ENCODE data around the gene TCEA2.
A peak's percentile ranks its signal among the peaks of the same experiment; 100 is the strongest.

TCEA2 gene

DNA sequence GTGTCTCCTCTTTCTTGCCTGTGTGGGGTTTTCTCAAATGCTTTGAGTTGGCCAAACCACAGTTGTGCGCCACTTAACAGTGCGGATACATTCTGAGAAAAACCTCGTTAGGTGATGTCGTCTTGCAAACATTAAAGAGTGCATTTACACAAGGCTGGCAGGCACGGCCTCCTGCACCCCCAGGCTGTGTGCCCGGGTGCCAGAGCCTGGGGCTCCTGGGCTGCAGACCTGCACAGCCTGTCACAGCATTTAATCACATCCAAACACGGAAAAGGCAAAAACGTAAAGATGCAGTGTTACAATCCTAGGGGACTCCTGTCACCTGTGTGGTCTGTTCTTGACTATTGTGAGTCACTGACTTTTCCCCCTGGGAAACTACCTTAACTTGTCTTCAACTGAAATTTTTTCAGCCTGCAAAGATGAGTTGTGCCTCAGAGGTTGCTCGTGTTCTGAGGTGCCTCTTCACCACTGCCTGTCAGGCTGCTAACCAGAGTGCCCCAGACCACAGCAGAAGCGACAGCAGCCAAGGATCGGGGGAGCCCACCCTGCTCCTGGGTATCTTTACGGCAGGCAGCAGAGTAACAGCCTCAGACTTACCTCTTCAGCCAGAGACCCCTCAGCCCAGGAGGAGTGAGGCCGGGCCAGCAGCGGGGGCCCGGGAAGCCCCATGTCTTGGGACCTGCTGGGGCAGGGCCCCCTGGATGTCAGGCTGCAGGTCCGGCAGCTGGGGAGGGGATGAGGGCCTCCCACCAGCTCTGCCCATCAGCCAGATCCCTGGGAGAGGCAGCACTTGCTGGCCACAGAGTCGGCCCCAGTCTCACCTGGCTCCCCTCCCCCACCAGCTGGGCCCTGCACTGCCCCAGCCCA, 27.7 kb upstream of the TCEA2 start:
- no peak for FAIRE-seq
- no peak for DNase-seq (ENCODE audit: extremely low spot score, insufficient read length, low read depth)

DNA sequence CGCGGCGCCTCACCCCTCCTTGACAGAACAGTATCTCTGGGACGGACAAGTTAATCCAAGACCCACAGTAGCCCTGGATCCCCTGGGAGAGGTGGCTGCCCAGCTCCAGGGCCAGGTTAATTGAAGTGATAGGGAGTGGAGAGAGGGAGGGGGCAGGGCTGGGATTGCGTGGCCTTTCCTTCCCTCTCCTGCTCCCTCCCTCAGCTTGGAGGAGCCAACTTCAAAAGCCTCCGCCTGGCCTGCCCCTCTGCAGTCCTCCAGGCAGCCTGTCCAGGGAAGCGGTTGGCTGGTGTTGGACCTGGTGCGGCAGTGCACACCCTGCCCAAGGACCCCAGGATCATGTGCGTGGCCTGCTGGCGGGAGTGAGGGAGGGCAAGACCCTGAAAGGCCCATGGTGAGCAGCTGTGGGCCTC, 27.1 kb upstream of the TCEA2 start, which contains the start of gene C20orf204:
C20orf204 (plus strand) TSS at position 250 of the 413 bp plus-strand sequence; CDS start at position 392, 142 bp downstream.
- FAIRE-seq (no peak), DNase-seq (ENCODE audit: extremely low spot score, insufficient read length, low read depth) (no peak)

DNA sequence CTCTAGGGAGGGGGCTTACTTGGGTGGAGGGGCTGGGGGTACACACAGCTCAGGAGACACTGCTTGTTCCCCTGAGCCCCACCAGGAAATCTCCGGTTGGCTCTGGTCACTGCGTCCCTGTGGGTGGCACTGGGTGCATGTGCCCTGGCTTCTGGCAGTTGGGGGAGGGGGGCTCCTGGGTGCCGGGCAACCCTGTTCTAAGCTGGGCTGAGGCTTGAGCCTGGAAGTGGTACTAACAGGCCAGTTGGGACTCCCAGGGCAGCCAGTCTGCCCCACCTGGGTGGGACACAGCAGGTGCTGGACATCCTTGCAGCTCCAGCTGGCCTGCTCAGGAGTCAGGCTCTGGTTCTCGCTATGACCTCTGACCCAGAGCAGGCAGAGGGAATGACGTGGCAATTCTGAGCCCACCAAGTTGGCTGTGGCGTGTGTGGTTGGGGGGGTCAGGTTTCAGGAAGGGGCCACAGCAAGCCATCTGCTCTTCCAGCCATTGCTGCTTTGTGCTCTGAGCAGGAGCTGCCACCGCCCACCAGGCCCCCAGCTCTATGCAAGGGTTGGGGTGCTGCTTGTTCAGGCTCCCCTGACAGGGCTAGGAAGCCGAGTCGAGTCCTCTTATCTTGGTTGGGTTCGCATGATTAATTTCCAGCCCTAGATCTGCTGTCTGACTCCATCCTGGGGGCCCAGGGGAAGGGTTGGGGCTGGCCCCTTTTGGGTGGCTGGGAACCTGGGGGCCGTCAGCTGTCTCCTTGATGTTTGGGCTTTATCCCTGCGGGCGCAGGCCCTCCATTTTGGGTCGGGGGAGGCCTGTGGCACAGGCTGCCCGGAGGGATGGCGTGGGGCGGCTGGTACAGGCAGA, 26.4 kb upstream of the TCEA2 start:
- DNase-seq (ENCODE audit: extremely low spot score, insufficient read length, low read depth): no peak
- no peak for FAIRE-seq

DNA sequence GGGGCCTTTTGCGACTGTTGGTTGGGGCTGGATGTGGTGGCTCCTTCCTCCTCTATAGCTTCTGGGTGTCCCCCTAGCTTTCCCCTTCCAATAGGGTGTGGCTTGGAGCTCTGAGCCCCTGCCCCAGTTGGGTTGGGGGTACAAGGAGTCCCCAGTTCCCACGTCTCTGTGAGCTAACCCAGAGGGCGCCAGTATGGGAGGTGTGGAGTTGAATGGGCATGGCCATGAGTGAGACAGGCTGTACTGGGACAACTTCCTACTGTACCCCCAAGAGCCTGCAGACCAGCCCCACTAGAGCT, 25.9 kb upstream of the TCEA2 start:
- no peak for FAIRE-seq
- DNase-seq (ENCODE audit: extremely low spot score, insufficient read length, low read depth): no peak

DNA sequence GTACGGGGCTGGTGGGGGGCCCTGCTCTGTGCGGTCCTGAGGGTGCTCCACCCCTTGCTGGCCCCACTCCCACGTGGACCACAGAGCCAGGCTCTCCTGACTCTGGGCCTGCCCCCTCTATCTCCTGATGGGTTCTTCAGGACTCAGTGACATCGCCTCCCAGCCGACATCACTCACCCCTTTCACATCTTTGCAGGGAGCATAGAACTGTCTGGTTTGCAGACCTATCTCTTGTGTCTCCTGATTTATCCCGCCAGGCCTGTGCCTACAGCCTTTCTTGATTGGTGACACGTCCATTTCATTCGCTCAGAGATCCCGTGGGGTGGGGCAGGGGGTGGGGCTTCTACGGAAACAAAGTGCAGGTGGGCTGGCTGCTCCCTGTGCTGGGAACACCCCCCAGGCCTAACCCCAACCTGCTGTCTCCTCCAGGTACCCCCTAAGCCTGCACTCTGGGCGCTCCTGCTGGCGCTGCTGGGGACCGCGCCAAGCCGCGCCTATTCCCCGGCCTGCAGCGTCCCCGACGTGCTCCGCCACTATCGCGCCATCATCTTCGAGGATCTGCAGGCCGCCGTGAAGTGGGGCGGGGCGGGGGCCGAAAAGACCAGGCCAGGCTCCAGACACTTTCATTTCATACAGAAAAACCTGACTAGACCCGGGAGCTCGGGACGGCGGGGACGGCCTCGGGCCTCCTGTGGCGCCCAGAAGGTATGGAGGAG, 25.3 kb upstream of the TCEA2 start:
- DNase-seq (ENCODE audit: extremely low spot score, insufficient read length, low read depth) (no peak), FAIRE-seq (no peak)

DNA sequence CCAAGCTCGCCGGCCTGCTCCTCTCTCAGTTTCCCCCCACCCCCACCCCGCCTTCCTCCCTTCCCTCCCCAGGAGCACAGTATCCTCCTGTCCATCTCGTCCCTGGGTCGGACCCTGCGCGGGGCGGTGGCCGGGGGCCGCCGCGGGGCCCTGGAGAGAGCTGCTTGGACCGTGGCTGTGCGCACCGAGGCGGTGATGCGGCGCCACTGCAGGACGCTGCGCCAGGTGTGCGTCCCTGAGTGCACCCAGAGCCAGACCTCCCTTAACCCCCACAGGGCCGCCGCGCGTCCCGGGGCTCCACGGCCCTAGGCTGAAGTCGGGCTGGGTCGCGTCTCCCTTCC, 24.8 kb upstream of the TCEA2 start:
- no peak for FAIRE-seq
- no peak for DNase-seq (ENCODE audit: extremely low spot score, insufficient read length, low read depth)

DNA sequence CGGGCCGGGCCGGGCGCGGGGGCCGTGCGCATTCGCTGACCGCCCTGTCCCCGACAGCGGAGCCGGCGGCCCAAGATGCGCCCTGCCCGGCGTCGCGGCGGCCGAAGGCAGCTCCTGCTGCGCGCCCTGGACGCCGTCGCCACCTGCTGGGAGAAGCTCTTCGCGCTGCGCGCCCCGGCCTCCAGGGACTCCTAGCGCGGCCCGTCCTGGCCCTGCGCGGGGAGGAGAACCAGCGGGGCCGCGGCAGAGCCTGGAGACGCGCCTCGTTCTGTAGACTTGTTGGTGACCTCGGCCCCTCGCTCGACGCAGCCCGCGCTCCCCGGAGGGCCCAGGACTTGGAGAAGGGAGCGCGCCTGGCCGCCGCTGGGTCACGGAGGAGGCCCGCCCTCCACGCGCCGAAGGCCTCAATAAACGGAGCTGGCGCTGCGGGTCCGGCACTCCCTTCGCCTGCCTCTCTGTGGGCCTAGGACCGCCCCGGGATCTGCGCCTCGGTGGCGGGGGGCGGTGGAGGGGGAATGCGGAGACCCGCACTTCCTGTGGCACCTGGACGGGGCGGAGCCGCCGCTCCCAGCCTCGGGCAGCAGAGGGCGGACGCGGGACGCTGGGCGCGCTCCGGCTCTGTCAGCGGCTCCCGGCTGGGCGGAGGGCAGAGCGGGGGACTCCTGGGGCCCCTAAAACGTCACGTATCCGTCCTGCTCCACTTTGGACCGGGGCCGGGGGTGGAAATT, 24.3 kb upstream of the TCEA2 start:
- no peak for FAIRE-seq
- DNase-seq (ENCODE audit: extremely low spot score, insufficient read length, low read depth): peak; percentile 81

DNA sequence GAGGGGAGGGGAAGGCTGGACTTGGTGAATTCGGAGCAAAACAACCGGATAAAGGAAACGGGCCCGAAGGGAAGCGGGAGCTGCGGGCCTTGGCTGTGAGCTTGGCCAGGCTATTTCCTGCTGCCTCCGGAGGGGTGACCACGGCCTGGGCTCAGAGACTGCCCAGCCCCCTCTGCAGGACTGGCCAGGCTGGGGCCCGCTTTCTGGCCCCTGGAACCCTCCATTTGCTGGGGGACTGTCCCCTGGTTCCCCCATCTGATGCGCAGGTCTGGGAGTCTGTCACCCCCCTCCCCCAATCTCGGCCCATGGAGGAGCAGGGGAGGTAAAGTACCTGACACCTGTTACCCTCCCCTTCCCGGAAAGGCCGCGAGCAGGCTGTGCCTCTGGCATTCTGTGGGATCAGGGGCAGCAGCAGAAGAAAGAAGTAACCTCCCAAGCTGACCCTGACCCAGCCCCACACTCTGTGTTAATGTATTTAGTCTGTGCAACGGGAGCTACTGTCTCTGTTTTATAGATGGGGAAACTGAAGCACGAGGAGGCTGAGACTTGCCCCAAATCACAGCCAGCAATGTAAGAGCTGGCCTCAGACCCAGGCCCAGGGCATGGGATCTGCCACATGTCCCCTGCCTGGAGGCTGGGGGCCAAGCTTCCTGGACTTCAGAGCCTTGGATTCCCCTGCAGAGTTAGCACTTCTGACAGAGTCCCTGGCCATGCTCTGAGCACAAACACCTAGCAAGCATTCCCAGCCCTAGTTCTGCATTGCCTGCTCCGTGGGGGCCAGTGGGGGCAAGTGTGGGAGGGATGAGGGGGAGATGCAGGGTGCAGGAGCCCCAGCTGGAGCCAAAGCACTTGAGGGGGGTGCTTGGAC, 23.5 kb upstream of the TCEA2 start:
- FAIRE-seq: no peak

DNA sequence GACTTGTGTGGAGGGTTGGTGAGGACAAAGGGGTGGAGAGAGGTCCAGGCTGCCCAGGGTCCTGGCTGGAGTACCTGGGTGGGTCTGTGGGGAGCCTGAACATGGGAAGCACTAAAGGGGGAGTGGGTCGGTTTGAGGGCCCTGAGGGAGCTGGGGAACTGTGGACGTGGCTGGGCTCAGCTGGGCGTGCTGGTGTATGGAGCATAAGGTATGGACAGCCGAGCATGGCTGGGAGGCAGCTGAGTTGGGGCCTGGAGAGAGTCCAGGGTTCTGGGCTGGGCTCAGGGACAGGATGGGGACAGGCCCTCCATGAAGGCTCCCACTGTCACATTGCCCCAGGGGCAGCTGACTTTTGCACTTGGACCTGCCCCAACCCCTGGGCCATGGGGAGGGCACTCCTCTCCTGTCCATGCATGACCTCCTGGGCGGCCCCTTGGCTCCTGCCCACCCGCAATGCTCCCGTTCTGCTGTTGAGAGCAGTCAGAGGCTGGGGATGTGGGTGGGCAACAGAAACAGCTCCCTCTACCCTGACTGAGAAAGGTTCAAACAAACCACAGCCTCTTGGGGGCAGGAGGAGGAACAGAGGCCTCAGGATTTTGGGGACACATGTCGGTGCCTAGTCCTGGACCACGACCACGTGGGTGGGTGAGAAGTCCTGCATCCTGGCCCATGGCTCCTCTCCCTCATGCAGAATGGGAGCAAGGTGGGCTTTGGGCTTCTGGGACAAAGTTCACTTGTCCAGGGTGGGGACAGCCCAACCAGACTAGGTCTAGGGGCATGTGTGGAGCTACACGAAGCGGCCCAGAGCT, 22.6 kb upstream of the TCEA2 start:
- no peak for FAIRE-seq
- DNase-seq (ENCODE audit: extremely low spot score, insufficient read length, low read depth): no peak

More for the DNA sequence above, 23.5 kb upstream of the TCEA2 start:
- DNase-seq (ENCODE audit: extremely low spot score, insufficient read length, low read depth): no peak

DNA sequence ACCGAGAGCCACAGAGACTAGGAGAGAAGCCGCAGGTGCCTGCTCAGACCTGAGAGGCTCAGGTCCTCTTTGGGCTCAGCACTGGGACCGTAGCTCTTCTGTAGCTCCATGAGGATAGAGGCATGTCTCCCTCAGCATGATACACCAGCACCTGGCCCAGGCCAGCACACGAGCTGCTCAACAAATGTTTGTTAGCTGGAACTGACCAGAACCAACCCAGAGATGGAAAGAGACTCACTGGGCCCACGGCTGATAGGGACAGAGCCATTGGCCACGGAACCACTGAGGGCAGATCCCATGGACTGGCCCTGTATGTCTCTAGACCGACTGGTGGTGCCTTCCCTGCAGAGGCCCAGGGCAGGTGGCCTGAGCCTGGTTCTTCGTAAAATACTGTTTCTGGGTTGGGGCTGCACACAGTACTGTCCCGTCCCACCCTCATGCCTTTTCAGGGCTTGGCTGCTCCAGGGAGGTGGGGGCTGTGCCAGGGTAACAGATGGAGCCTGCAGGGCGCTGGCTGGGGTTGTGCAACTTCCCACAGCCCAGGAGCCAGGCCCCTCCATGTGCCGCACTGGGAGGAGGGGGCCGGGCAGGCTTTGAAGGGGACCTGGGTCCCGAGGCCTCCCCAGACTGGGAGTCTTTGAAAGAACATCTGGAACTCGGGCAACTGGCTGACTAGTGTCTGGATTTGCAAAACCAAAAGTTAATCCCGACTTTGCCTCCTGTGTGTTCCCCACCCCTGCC, 21.8 kb upstream of the TCEA2 start:
- FAIRE-seq (no peak), DNase-seq (ENCODE audit: extremely low spot score, insufficient read length, low read depth) (no peak)

DNA sequence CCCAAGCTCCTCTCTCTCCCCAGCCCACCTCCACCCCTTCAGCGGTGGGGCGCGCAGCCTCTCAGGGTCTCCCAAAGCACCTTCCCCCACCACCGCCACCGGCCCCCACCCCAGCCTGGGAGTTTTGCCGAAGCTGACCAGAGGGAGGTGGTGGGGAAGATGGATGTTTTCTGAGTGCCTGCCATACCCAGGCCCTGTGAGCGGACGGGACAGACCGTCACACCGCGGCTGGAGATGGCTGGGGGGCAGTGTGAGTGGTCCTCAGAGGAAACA, 21.3 kb upstream of the TCEA2 start:
- no peak for DNase-seq (ENCODE audit: extremely low spot score, insufficient read length, low read depth)
- no peak for FAIRE-seq

DNA sequence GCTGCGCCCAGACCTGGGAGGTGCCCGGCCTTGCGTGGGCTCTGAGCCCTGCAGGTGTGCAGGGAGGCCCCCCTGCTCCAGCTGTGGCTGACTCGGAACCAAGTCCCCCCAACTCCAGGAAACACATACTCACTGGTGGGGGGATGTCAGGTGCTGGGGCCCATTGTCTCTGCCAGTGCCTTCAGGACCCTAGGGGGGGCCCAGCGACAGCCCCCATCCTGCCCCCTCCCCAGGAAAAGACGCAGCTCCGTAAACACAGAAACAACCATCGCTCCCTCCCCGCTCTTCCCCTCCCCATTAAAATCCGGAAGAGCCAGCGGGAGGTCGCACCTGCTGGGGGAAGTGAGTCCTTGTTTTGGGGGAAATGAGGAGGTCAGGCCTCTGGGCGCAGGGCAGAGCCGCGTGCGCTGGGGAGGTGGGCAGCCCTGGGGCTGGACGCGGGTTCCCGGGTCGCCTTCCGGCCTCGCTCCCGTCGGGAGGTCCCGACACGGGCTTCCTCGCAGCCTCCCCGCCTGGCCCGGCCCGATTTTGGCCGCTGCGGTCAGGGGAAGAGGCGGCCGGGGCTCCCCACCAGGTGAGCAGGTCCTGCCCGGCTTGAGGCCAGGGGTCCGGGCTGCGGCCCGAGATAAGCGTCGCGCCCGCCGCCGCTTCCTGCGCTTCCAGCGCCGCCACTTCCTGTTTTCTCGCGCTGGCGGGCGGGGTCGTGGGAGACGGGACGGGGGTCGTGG, 20.8 kb upstream of the TCEA2 start:
- FAIRE-seq: no peak
- no peak for DNase-seq (ENCODE audit: extremely low spot score, insufficient read length, low read depth)

DNA sequence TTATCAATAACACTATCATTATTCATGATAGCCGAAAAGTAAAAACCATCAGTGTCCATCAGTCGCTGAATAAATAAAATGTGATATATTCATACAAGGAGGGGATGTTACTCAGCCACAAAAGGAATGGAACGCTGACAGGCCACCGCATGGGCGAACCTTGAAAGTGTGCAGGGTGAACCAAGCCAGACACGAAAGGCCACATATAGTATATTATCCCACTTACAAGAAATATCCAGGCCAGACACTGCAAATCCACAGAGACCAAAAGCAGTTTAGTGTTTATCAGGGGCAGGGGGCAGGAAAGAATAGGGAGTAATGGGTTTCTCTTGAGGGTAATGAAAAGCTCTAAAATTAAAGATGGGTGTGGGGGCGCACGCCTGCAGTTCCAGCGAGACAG, 19.2 kb upstream of the TCEA2 start:
- FAIRE-seq: no peak

DNA sequence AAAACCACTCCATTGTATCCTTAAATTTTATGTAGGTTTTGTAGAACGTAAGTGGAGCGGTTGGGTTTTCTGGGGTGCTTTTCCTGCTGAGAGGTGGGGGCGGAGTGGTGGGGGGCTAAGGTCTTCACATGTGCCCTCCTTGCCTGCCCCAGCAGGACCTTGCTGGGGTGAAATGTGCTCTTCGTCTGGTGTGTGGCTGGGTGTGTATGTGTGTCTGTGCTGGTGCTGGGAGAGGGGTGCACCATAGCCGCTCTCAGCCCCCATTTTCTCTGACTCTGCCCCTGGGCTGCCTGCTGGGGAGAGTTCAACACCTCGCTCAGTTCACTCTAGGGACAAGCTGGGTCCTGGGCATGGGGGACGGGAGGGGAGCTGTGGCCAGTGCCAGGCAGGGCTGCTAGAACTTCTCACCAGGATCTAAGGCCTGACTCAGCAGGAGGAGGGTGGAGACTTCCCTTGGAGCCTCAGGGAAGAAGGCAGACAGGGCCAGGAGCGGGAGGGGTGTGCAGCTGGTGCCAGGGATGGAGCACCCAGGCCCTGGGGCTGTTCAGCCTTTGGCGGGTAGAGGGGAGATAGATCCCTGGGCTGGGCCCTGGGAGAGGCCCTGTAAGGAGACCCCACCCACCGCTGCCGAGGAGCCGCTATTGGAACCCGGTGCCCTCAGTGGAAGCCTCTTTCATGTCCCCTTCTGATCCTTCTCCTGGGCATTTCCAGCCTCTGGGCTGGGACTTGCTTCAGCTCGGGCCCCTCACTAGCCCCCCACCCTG, 18.3 kb upstream of the TCEA2 start:
- no peak for FAIRE-seq
- DNase-seq (ENCODE audit: extremely low spot score, insufficient read length, low read depth): no peak

More for the DNA sequence above, 19.2 kb upstream of the TCEA2 start:
- no peak for DNase-seq (ENCODE audit: extremely low spot score, insufficient read length, low read depth)

DNA sequence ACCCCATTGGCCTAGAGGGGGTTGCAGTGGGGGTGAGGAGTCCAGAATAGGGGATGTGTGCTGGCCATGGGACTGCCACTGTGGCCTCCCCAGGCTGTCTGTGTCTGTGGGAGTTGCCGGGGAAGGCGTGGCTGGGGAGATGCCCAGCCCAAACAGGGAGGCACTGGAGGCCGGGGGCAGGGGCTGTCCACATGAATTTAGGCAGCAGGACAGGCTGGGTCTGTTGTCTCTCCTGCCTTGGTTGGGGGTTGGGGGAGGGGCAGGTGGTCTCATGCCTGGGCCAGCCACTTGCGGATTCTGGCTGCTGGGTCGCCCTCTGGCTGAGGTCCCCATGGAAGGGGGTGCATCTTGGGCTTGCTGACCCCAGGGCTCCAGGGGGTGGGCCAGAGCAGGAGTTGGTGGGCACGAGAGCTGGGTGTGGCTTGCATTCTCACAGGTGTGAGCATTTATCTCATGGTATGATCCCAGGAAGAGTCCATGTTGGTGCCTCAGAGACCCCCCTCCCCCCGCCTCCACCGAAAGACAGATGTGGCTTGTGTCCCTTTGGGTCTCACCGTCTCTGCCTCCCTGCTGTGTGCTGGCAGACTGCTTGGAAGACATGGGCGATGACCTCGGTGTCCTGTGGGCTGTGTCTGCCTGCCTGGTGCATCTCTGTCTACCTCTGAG, 17.5 kb upstream of the TCEA2 start:
- FAIRE-seq: no peak
- no peak for DNase-seq (ENCODE audit: extremely low spot score, insufficient read length, low read depth)

DNA sequence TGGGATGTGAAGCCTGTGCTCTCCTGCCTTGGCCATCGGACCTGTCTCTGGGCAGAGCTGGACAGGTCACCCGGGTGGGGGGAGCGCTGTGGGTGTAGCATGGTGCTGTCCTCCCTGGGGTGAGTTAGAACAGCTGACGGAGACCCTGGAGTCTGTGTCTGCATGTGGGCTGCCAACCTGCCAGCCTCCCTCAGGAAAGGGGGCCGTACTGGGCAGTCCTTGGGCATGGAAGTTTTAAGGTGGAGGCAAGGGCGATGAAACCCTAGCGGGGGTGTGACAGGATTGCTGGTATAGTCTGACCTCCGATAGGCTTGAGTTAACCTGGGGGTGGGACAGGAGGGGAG, 16.0 kb upstream of the TCEA2 start:
- no peak for DNase-seq (ENCODE audit: extremely low spot score, insufficient read length, low read depth)
- no peak for FAIRE-seq

Measured in GM18507 (cell line).